HG03066 (cell line): ENCODE data around the gene LTB4R.

Experiments
- ATAC-seq: cut with Tn5 transposase; IDR thresholded peaks from one replicate; pipeline ENCODE4 v1.9.1; 2021; ENCODE audit warnings: low read depth; ENCODE audit not compliant: unreplicated experiment

Gene LTB4R

GRCh38 chr14:24277606-24278321 is 33.5 kb upstream of the LTB4R start:
- no peak for ATAC-seq

- ATAC-seq: no peak
Observed at GRCh38 chr14:24278424-24278823, 32.9 kb upstream of the LTB4R start.

- peak; percentile 56 for ATAC-seq
Observed at GRCh38 chr14:24279301-24280186, 31.8 kb upstream of the LTB4R start.

GRCh38 chr14:24280797-24281460 is 30.4 kb upstream of the LTB4R start:
- no peak for ATAC-seq

- no peak for ATAC-seq
Observed at GRCh38 chr14:24281636-24282035, 29.7 kb upstream of the LTB4R start.

- no peak for ATAC-seq
Observed at GRCh38 chr14:24282736-24283135, 28.6 kb upstream of the LTB4R start.

GRCh38 chr14:24283796-24284460 is 27.4 kb upstream of the LTB4R start:
- no peak for ATAC-seq

GRCh38 chr14:24284501-24285035 is 26.7 kb upstream of the LTB4R start:
- ATAC-seq: no peak

GRCh38 chr14:24285351-24285750 is 26.0 kb upstream of the LTB4R start:
- no peak for ATAC-seq

- ATAC-seq: no peak
Observed at GRCh38 chr14:24286996-24287395, 24.3 kb upstream of the LTB4R start.

GRCh38 chr14:24289649-24290280 is 21.5 kb upstream of the LTB4R start:
- peak; percentile 80 for ATAC-seq

GRCh38 chr14:24290746-24291145 is 20.6 kb upstream of the LTB4R start:
- ATAC-seq: no peak

- no peak for ATAC-seq
Observed at GRCh38 chr14:24291446-24292117, 19.7 kb upstream of the LTB4R start.

- no peak for ATAC-seq
Observed at GRCh38 chr14:24292118-24292807, 19.0 kb upstream of the LTB4R start.

- ATAC-seq: no peak
Observed at GRCh38 chr14:24293525-24293924, 17.8 kb upstream of the LTB4R start.

GRCh38 chr14:24296341-24297157 is 14.8 kb upstream of the LTB4R start:
- peak; percentile 53 for ATAC-seq

GRCh38 chr14:24297190-24297964 is 13.9 kb upstream of the LTB4R start:
- ATAC-seq: peak; percentile 13
